Activated CD4-positive, alpha-beta T cell treated with anti-CD3 and anti-CD28 coated beads, Interleukin-2, amount 50 U/mL, for 48 hours (primary cell): ENCODE results near the gene SPATA3.
"Not testable (repeated sequence)": the region's sequence is repeated elsewhere in the genome, so short reads cannot be mapped to it uniquely, and the experiment has no call there.

Source experiments
- DNase-seq, 2 experiments: peaks; one replicate each; pipeline ENCODE4 v3.0.0-alpha.2; 2020

The SPATA3 gene

DNA sequence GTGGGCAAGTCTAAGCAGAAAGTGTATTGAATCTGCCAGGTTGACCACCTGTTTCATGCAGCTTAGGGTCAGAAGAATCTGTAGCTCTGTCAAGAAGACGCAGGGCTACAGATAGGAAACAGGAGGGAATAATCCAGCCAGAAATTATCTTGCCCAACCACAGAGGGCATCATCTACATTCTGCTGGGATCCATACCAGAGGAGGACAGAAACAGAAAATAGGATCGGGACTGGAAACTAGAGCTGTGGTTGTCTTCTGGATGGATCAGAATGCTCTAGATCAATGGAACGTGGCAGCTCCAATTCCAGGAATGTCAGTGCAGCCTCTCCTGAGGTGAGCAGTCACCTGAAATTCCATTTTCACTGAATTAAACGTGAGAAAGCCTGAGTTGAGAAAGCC is 3.6 kb downstream of the SPATA3 start:
- DNase-seq: no peak

DNA sequence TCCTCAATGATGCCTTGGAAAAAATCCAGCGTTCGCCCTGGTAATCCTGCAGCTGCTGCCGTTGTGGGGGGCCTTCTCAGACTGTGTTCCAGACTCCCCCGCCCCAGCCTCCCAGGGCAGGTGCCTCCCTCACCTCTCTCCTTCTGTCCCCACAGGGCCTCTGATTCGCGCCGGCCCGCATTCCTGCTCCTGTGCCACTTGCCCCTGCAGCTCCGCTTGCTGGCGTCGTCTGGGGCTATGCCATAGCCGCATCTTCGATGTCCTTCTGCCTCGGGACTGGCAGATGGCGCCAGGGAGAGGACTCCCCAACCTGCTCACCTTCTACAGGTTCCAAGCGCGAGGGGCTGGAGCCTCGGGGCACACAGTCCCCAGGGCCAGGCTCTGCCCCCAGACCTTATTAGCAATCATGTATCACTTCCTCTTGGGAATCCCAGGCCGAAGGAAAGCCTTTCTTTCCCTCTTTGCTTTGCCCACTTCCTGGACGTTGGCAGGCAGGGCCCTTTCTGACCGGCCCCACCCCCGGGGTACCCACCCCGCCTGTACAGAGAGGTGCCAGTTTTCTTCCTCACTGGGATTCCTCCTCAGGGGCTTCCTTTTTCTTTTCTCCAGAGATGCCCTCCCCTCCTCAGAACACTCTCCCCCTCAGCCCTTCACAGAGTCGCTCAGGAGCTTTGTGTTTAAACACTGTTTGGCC is 4.4 kb downstream of the SPATA3 start:
- no peak for DNase-seq

DNA sequence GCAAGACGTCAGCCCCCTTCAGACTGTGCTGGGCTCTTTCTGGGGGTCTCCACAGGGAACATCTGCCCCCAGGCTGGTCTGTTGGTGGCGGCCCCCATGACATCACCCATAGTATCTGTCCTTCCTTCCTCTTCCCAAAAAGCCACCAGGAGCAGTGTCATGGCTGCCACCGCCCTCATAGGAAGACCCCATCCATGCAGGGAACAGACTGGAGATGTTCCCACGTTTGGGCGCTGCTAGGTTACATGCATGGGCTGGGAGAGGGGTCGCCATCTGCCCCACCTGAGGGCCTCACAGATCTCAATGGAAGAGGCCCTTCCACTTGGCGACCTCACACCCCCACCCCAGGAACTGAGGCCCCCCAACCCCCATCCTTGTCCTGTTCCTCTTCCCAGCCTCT is 5.1 kb downstream of the SPATA3 start:
- no peak for DNase-seq

DNA sequence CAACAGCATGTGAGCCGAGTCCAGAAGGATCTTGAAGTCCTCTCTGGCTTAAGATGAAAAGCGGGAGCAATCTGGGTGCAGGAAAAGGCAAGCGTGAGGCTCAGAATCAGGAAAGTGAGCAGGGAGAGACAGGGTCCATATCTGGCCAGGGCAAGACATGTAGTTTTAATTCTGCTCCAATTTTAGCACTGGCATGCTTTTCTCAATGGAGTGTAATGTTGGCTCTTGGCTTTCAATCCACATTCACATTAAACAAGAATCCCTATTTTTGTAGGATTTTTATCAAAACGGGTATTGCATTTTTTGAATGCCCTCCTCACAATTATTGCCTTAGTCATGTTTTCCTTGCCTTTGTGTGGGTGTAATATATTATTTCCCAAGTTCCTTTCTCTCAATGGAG is 6.0 kb downstream of the SPATA3 start:
- no peak for DNase-seq

DNA sequence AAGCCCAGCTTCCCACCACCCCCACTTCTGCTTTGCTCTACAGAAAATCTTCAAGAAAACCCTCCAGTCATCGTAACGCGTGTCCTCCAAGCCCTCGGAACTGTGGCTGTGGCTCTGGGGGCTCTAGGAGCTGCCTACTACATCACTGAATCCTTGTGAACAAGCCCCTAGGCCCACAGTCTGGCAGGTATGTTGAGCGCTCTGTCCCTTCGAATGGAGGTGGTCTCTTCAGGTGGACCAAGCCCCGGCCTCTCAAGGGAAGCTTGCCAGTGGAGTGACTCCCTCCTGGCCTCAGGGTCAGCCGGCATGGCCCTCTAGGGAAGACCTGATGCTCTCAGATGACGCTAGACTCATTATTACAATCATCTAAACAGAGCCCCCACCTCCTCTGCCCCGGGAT is 6.7 kb downstream of the SPATA3 start:
- no peak for DNase-seq

DNA sequence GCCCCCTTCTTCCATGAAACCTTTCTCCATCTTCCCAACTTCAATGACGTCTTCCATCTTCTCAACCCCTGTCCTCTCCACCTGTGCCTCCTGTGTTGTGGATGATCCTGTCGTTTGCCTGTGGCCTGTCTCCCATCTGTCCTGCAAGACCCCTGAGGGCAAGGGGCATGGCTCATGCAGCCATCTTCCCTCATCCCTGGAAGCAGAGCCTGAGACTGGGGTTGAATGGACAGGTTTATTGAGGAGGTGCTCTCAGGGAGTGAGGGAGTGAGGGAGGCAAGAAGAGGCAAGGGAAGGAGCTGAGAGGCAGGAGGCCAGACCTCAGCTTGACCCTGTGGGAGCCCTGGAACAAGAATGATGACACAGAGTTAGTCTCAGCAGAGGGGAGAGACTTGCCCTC is 7.3 kb downstream of the SPATA3 start:
- DNase-seq: no peak

DNA sequence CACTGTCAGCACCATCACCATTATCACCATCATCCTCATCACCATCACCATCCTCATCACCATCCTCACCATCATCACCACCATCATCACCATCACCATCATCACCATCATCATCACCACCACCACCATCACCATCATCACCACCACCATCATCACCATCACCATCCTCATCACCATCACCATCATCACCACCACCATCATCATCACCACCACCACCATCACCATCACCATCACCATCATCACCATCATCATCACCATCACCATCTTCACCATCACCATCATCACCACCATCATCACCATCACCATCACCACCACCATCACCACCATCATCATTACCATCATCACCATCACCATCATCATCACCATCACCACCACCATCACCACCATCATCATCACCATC is 9.0 kb downstream of the SPATA3 start:
- DNase-seq: not testable (repeated sequence)

DNA sequence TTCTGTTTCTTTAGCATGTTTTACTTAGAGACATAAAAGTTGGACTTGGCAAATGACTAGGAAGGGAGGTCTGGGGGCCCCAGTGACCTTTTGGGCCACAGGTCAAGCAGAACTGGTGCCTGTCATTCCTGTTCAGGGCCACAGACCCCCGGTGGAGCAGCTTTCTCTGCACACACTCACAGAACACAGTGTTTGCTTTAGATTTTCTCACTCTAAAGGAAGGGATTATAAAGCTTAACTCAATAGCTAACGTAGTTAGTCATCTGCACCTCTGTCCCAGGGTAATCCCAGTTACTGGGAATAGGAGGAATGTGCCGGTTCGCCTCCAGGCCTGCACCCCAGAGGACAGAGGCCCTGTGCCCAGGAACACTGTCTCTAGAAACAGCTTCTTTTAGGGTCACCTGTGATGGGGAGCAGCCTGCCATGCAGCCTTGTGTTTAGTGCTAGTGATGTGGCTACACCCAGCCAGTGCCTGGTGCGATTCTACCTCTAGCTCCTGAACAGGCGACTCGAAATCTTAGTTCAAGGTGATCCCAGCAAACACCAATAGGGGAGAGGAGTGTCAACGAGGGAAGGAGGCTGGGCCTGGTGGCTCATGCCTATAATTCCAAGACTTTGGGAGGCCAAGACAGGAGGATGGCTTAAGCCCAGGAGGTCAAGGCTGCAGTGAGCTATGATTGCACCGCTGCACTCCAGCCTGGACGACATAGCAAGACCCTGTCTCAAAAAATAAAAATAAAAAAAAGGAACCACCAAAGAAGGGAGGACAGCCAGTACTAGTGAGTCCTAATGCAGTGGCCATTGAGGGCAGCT is 11.6 kb downstream of the SPATA3 start:
- DNase-seq: no peak

DNA sequence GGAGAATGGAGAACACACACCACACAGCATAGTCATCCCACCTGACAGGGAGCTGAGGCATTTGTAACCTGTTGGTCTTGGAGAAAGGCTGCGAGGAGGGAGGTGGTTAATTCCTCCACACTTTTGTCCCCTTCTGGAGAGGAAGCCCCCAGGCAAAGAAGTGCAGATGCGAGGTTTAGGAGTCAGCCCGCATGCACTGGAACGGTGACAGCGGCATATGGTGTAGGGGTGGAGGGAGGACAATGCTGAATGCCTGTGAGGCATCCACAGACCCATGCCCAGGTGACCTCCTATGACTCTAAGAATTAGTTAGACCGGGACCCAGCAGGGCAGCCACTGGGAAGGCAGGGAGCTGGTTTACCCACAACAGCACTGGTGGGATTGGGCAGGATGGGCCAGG is 12.2 kb downstream of the SPATA3 start:
- no peak for DNase-seq

DNA sequence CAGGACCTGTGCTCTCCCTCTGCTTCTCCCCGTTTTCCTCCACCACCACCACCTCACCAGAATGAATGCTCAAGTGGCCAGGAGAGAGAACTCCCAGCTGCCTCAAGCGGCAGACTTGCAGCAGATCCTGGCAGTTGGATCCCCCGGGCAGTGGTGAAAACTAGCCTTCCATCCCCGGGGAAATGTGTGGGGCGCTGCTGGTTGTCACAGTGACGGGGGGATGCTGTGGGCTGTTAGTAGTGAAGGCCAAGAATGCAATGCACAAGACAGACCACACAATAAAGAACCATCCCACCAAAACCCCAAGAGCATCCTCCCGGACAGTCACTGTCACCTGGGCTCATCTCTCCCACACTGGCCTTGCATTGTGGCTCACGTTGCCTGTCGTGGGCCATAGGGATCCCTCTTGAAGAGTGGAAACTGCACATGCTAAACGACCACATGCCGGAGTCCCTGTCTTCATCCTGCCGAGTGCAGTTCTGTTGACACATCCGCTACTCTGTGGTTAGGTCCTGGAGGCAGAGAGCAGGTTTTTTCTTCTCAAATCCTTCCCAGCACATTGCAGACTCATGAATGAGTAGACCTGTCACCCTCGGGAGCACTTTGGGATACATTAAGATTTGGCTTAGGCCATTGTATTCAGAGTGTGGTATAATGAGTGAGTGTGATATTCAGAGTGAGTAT is 13.5 kb downstream of the SPATA3 start:
- DNase-seq: no peak

DNA sequence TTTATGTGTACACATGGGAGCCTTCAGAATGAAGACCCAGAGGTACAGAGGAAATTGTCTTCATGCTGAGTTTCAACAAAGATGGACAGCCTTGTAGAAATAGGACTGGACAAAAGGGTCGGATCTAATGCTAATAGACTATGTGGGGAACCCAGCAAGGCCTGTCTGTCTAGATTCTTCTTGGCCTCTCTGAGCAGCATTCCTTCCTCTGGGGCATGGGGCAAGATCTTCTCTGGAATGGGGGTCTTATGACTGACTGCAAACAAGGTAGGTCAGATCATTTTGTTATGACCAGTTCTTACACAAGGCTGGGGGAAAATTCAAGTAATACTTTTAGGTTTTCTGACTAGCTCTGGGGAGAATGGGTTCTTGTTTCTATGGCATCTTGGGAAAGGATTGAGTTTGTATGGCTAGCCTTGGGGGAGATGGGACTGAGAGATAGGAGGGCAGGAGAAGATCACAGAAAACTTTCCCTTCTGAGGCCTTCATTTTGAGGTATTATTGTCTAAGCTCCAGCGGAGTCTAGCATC is 14.3 kb downstream of the SPATA3 start:
- DNase-seq: no peak

DNA sequence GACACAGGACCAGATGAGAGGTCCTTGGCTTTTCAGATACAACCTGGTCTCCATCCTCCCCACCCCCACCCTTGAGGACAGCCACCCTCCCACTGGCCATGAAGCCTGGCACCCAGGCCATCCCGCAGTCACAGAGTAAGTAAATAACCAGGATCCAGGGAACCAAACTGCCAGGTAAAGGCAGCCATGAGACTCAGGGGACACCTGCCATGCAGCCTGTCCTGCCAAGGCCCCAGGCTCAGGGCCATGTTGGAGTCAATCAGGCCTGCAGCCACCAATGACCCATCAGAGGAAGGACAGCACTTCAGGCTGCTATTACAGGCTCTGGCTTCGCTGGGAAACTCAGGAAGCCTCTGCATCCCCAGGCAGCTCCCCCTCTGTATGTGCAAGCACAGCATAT is 15.6 kb downstream of the SPATA3 start:
- no peak for DNase-seq

DNA sequence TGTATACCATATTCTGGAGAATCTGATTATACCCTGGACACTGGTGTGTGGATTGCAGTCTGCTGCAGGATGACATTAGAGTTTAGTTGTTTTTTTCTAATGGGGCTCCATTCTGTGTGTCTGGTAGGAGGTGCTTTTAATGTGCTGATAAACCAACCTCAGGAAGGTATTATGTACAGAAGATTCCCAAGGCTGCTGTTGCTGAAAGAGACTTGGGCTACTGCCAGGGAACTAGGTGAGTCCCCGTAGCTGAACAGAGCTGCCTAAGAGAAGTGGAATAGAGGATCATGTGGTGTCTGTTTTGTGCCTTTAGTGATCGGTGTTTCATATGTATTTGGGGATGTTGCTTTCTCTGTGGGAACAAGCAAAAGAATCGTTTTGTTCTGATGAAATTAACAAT is 16.5 kb downstream of the SPATA3 start:
- DNase-seq: no peak

DNA sequence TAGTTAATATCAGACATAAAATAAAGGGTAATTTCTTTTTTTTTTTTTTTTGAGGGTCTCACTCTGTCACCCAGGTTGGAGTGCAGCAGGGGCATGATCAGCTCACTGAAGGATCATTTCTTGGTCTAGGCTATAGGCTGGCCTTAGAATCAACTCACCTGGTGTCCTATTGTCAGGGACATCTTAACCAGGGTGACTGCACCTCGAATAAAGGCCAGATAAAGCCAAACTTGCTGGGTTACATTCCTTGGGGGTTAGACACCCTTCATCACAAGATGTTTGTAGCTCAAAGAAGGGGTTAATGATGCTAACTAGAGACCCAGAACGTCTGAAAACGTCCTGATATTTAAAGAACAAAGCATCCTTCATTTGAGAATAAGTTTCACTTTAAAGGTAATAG is 17.9 kb downstream of the SPATA3 start:
- DNase-seq: no peak

DNA sequence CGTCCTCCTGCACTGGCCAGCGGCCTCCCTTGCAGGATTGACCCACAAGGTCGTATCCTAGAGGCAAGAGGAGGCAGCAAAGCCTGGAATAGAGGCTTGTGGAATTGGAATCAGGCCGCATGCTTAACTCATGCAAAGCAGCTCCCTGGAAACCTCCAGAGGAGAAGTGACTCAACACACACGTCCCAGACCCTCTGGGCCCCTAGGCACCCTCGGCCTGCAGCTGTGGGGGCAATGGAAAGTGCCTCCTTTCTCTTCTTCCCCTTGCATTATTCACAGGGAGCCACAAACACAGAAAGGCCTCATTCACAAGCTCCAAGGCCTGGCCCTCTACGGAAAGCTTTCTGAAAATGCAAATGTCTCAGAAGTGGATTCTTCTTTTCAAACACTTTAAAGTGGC is 19.6 kb downstream of the SPATA3 start:
- DNase-seq: no peak

DNA sequence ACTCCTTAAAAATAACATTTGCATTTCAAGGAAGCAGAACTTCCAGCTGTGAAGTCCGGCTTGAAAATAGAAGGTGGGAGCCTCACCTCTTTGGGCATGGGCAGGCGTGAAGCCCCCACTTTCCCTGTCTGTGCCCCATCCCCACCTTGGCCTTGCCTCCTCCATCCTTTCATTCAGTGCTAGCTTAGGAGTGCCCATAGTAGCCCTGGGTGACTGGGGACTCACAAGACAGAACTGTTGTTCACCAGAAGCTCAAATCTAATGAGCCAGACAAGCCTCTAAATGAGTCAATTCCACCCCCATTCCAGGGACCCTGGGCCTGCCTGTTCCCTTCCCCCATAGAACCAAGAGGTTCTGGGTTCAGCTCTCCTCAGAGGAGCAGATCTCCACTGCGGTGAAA is 20.0 kb downstream of the SPATA3 start:
- no peak for DNase-seq

DNA sequence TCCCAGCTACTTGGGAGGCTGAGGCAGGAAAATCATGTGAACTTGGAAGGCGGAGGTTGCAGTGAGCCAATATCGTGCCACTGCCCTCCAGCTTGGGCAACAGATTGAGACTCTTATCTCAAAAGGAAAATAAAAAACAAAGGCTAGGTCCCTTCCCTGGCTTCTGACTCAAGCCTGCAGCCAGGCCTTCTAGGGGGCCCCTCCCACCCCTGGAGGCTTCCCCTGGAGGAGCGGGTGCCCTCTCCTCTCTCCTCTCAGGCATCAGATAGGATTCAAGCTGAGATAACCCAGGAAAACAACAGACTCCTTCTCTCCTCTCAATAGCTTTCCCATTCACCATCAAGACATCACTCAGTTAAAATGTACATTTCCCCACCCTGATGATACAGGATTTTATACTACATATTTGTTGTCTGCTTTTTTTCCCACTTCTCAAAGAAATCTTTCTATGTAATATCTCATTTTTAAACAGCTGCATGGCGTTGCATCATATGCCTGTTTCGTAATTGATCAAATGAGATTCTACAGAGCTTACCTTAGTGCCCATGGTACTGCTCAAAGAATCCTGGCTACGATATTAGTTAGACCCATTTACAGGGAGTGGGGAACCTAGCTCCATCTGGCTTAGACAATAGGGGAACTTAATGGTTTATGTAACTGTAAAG is 20.8 kb downstream of the SPATA3 start:
- DNase-seq: no peak

DNA sequence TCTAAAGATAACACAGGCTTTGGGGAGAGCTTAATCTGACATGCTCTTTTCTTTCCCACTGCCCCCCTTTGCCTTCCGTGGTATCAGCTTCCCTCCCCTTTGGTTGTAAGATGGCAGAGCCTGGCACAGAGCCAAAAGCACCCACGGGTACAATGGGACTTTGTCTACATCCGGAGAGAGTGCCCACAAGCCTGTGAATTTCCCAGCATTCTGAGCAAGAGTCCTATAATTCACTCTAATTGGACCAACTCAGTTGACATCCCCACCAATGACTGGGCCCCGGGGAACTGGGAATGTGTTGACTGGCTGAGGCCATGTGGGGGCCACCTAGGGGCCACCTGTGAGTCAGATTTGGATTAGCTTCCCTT is 21.3 kb downstream of the SPATA3 start:
- no peak for DNase-seq

DNA sequence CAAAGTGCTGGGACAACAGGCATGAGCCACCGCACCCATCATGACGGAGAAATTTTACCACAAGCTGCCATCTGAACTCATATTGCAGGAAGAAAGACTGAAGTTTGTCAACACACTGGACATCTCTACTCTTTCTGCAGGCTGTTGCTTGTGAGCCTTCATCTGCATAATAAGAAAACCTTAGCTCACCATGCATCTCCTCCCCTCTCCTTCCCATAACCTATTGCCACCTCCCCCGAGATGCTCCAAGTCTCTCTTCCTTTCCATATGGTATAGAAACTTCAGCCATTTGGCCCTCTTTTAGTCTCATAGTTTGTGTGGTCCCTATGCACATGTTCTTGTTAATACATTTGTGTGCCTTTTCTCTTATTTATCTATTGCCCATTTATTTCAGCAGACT is 22.3 kb downstream of the SPATA3 start:
- DNase-seq: no peak

DNA sequence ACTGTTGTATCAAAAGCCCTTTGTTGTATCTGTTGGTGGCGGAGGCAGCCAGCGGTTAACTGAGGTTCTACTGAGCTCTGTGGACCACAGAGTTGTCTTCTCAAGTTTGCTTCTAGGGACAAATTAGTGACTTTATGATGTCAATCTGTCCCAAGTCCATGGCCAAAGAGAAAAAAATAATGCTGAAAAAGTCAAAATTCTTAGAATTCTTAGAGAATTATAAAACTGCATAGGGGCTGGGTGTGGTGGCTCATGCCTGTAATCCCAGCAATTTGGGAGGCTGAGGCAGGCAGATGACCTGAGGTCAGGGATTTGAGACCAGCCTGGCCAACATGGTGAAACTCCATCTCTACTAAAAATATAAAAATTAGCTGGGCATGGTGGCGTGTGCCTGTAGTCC is 29.1 kb downstream of the SPATA3 start:
- DNase-seq: not testable (repeated sequence)

DNA sequence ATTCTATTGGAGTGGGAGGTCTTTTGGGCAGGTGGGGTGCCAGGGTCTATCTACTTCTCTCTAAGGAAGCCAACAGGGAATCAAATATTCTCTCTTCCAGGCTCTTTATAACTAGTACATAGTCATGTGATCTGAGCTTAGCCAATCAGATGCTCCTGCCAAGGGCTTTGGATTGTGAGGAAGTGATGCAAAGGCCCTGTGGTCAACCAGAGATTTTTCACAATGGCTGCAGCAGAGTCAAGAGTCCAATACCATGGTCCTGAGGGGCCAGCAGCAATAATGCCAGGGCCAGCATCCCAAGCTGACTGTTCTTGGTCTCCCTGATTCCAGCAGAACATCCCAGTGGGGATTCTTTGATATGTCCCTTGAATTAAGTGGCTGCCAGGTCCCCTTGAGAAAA is 33.0 kb downstream of the SPATA3 start:
- DNase-seq: no peak

DNA sequence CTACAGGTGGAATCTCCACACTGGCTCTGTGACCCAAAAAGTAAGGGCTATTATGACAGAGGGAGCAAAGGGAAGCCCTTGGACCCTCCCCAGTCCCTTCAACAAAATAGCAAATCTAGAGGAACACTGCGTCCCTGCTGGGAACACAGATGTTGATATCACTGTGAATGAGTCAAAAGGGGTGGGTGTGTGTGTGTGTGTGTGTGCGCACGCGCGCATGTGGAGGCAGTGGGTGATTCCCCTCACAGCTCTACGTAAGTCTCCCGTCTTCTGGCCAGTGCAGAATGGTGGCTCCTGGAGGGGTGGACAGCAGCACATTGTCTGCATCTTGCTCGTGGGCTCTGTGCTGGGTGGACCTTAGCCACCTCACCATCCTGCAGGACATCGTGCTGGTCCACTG is 33.6 kb downstream of the SPATA3 start:
- no peak for DNase-seq

DNA sequence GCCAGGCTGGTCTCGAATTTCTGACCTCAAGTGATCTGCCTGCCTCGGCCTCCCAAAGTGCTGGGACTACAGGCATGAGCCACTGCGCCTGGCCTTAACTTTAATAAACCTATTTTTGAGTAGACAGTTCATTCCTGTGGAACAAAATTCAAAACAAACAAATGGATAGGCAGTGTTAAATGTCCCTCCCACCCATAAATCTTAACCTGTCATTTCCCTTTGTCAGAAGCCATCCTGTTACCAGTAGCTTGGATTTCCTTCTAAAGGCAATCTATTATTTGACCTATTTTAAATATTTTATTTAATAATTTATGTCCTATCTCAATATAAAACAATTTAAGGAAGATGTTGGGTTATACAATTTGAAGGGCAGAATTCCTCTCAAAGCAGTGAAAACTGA is 34.8 kb downstream of the SPATA3 start:
- no peak for DNase-seq
